ENCODE measurements around the gene TTLL9. TPM values are rescaled to one million over a fixed set of nuclear protein-coding genes. Genes with fewer than 3 reads are reported as not detected.
A peak's percentile ranks its signal among the peaks of the same experiment; 100 is the strongest.
"Not testable (repeated sequence)": the region's sequence is repeated elsewhere in the genome, so short reads cannot be mapped to it uniquely, and the experiment has no call there.

The TTLL9 gene
- polyA plus RNA-seq, 1 donor = 1.0 TPM

- H3K4me3 ChIP-seq (ENCODE audit: low read length) = no peak overlapping the region
- peaks cover 28% of the 10 kb centered on the region for H3K4me1 ChIP-seq (ENCODE audit: control insufficient read depth, insufficient read depth, low read length)
- H3K36me3 ChIP-seq (ENCODE audit: control insufficient read depth, insufficient read depth, low read length) = no peaks in the 10 kb centered on the region
- peak overlapping the region; percentile 72 for H3K27ac ChIP-seq (ENCODE audit: low read length)
- no peaks in the 10 kb centered on the region for H3K9me3 ChIP-seq (ENCODE audit: control insufficient read depth, low read depth, low read length)
- no peak for DNase-seq
- 40% methylated on average over 1 of the region's 7 CpGs for WGBS (ENCODE audit: insufficient coverage, low lambda C conversion rate)
- no peaks in the 10 kb centered on the region for H3K27me3 ChIP-seq (ENCODE audit: control insufficient read depth, insufficient read depth, low read length)
These were observed 48.2 kb downstream of the TTLL9 start for GRCh38 chr20:31918466-31919105.

DNA sequence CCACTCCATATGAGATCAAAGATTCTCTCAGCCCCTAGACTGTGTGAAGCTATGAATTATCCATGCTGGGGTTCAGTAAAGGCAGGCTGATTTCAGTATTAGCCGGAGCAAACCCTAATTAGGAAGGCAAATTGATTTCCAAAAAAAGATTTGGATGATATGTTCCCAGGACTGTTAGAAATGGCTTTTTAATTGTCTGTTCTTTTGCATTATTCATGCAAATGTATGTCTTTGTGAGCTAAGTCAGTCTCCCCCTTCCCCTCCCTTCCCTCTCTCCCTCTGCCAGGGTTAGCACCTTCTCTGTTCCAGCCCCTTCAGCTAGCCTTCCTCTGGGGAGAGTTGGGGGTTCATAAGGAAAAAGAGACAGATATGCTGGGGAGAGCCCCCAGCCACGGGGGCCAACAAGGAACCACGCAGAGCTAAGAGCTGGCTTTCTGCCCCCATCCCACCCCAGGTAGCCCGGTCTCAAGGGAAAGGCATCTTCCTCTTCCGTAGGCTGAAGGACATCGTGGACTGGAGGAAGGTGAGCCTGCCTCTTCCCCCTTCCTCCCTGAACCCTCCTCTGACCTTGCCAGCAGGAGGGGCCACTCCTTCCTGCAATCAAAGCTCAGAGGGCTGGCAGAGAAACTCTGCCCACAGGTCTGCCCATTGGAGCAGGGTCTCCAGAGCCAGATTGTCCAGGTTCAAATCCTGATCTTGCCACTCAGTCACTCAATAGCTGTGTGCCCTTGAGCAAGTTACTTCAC, 49.1 kb downstream of the TTLL9 start:
- no peak overlapping the region for H3K27ac ChIP-seq (ENCODE audit: low read length)
- no peaks in the 10 kb centered on the region for H3K9me3 ChIP-seq (ENCODE audit: control insufficient read depth, low read depth, low read length)
- WGBS (ENCODE audit: insufficient coverage, low lambda C conversion rate) = no CpG with 5 or more reads among the region's 6 CpGs
- no peaks in the 10 kb centered on the region for H3K27me3 ChIP-seq (ENCODE audit: control insufficient read depth, insufficient read depth, low read length)
- H3K4me1 ChIP-seq (ENCODE audit: control insufficient read depth, insufficient read depth, low read length) = peaks cover 28% of the 10 kb centered on the region
- no peak overlapping the region for H3K4me3 ChIP-seq (ENCODE audit: low read length)
- H3K36me3 ChIP-seq (ENCODE audit: control insufficient read depth, insufficient read depth, low read length) = no peaks in the 10 kb centered on the region
- no peak for DNase-seq

DNA sequence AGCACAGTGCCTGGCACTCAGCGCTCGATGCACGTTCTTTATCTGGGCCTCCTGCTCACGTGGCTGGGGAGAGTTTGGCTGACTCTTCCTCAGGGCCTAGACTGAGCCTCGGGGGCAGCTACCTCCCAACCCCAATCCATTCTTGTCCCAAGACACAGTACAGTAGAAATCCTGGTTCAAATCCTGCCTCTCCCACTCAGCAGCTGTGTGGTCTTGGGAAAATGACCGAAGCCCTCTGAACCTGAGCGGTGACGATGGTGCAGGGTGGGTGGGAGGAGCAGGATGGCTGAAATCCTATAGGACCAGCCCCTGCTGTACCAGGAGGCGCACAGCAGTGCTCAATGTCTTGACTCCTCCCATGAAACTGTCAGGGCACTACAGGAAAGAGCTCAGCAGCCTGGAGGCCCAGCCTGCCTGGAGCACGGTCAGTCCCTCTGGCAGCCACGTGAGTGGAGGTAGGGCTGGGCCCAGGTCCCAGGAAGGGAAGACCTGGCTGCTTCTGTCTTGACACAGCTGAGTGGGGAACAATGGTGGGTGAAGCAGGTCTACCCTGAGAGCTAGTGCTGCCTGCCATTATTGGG, 49.9 kb downstream of the TTLL9 start:
- no CpG with 5 or more reads among the region's 11 CpGs for WGBS (ENCODE audit: insufficient coverage, low lambda C conversion rate)
- H3K36me3 ChIP-seq (ENCODE audit: control insufficient read depth, insufficient read depth, low read length) = no peaks in the 10 kb centered on the region
- H3K27me3 ChIP-seq (ENCODE audit: control insufficient read depth, insufficient read depth, low read length) = no peaks in the 10 kb centered on the region
- DNase-seq = peak; percentile 15 to 49
- H3K4me1 ChIP-seq (ENCODE audit: control insufficient read depth, insufficient read depth, low read length) = peaks cover 28% of the 10 kb centered on the region
- no peak overlapping the region for H3K4me3 ChIP-seq (ENCODE audit: low read length)
- H3K27ac ChIP-seq (ENCODE audit: low read length) = no peak overlapping the region
- no peaks in the 10 kb centered on the region for H3K9me3 ChIP-seq (ENCODE audit: control insufficient read depth, low read depth, low read length)

DNA sequence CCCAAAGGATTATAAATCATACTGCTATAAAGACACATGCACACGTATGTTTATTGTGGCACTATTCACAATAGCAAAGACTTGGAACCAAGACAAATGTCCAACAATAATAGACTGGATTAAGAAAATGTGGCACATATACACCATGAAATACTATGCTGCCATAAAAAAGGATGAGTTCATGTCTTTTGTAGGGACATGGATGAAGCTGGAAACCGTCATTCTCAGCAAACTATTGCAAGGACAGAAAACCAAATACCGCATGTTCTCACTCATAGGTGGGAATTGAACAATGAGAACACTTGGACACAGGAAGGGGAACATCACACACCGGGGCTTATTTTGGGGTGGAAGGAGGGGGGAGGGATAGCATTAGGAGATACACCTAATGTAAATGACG, 51.0 kb downstream of the TTLL9 start:
- peaks cover 28% of the 10 kb centered on the region for H3K4me1 ChIP-seq (ENCODE audit: control insufficient read depth, insufficient read depth, low read length)
- H3K36me3 ChIP-seq (ENCODE audit: control insufficient read depth, insufficient read depth, low read length); H3K27ac ChIP-seq (ENCODE audit: low read length); DNase-seq; H3K27me3 ChIP-seq (ENCODE audit: control insufficient read depth, insufficient read depth, low read length); H3K9me3 ChIP-seq (ENCODE audit: control insufficient read depth, low read depth, low read length); H3K4me3 ChIP-seq (ENCODE audit: low read length): not testable (repeated sequence)
- WGBS (ENCODE audit: insufficient coverage, low lambda C conversion rate) = no CpG with 5 or more reads among the region's 5 CpGs

- Histone ChIP-seq H3K9me3 (ENCODE audit: control insufficient read depth, low read depth, low read length) (no peaks in the 10 kb centered on the region), H3K4me1 (ENCODE audit: control insufficient read depth, insufficient read depth, low read length) (peaks cover 28% of the 10 kb centered on the region), H3K4me3 (ENCODE audit: low read length) (no peak overlapping the region), H3K27me3 (ENCODE audit: control insufficient read depth, insufficient read depth, low read length) (no peaks in the 10 kb centered on the region), H3K36me3 (ENCODE audit: control insufficient read depth, insufficient read depth, low read length) (no peaks in the 10 kb centered on the region), H3K27ac (ENCODE audit: low read length) (no peak overlapping the region)
- WGBS (ENCODE audit: insufficient coverage, low lambda C conversion rate) = 60% methylated on average over 1 of the region's 4 CpGs
- no peak for DNase-seq
These were observed 51.7 kb downstream of the TTLL9 start for GRCh38 chr20:31922181-31922580.

DNA sequence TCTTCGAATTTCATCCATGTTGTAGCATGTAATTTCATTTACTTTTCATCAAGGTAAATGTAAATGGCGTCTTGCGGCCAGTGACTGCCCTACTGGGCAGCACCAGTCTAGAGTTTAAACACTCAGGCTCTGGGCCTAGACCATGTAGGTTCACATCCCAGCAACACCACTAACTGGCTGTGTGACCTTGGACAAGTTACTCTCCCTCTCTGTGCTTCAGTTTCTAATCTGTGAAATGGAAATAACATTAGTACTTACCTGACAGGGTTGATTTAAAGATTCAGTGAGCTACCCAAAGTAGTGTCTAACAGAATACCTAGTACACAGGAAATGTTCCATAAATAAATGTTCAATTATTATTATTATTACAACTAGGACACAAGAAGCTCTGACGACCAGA, 52.2 kb downstream of the TTLL9 start:
- Histone ChIP-seq H3K27ac (ENCODE audit: low read length) (no peak overlapping the region), H3K4me3 (ENCODE audit: low read length) (no peak overlapping the region), H3K9me3 (ENCODE audit: control insufficient read depth, low read depth, low read length) (no peaks in the 10 kb centered on the region), H3K36me3 (ENCODE audit: control insufficient read depth, insufficient read depth, low read length) (no peaks in the 10 kb centered on the region), H3K4me1 (ENCODE audit: control insufficient read depth, insufficient read depth, low read length) (peaks cover 25% of the 10 kb centered on the region), H3K27me3 (ENCODE audit: control insufficient read depth, insufficient read depth, low read length) (no peaks in the 10 kb centered on the region)
- WGBS (ENCODE audit: insufficient coverage, low lambda C conversion rate) = no CpG with 5 or more reads among the region's 4 CpGs
- no peak for DNase-seq

DNA sequence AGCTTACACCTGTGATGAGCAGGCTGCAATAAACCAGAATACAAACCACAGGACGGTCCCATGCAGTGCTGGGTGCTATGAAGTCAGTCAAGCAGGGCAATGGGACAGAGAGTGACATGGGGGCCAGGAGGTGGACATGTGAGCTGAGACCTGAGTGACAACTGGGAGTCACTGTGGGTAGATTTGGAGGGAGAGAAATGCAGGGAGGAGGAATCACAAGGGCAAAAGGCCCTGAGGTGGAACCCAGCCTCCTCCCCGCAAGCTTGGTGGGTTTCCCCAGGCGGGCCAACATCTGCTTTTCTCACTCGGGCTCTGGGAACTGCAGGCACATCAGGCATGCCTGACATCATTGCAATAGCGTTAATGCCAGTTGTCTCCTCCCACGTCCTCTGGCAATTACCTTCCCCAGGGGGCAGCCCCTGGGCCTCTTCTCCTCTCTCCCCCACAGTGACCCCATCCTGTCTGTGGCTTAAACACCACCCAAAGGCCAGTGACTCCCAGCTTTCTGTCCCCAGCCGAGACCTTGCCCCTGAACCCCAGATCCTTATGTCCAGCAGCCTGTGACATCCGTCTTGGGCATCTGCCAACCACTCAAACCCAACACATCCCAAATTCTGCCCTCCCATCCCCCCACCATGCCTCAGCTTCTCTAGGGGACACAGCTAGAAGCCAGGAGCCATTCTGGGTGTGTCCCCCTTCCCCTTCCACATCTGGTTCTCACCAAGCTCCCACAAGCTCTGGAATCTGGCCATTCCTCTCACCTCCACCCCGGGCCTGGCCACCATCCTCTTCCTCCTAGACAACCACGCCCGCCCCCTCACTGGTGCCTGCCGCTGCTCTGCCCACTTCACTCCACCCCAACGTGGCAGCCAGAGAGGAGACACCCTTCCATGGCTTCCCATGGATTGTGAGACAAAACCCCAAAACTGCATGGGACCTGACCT, 53.2 kb downstream of the TTLL9 start:
- no peak overlapping the region for H3K27ac ChIP-seq (ENCODE audit: low read length)
- no peak for DNase-seq
- no peaks in the 10 kb centered on the region for H3K27me3 ChIP-seq (ENCODE audit: control insufficient read depth, insufficient read depth, low read length)
- H3K9me3 ChIP-seq (ENCODE audit: control insufficient read depth, low read depth, low read length) = no peaks in the 10 kb centered on the region
- no CpG with 5 or more reads among the region's 13 CpGs for WGBS (ENCODE audit: insufficient coverage, low lambda C conversion rate)
- H3K4me3 ChIP-seq (ENCODE audit: low read length) = no peak overlapping the region
- peaks cover 19% of the 10 kb centered on the region for H3K4me1 ChIP-seq (ENCODE audit: control insufficient read depth, insufficient read depth, low read length)
- H3K36me3 ChIP-seq (ENCODE audit: control insufficient read depth, insufficient read depth, low read length) = no peaks in the 10 kb centered on the region

DNA sequence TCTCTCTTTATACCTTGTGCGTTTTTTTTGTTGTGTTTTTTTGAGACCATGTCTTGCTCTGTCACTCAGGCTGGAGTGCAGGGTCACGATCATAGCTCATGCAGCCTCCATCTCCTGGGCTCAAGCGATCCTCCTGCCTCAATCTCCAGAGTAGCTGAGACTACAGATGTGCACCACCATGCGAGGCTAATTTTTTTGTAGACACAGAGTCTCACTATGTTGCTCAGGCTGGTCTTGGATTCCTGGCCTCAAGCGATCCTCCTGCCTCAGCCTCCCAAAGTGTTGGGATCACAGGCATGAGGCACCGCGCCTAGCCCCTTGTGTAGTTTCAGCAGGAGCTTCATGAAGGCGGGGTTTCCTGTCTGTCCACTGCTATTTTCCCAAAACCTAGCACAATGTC, 54.1 kb downstream of the TTLL9 start:
- Histone ChIP-seq H3K27me3 (ENCODE audit: control insufficient read depth, insufficient read depth, low read length) (no peaks in the 10 kb centered on the region), H3K9me3 (ENCODE audit: control insufficient read depth, low read depth, low read length) (no peaks in the 10 kb centered on the region), H3K4me1 (ENCODE audit: control insufficient read depth, insufficient read depth, low read length) (peaks cover 11% of the 10 kb centered on the region), H3K4me3 (ENCODE audit: low read length) (no peak overlapping the region), H3K36me3 (ENCODE audit: control insufficient read depth, insufficient read depth, low read length) (no peaks in the 10 kb centered on the region), H3K27ac (ENCODE audit: low read length) (no peak overlapping the region)
- no peak for DNase-seq
- WGBS (ENCODE audit: insufficient coverage, low lambda C conversion rate) = no CpG with 5 or more reads among the region's 8 CpGs

GRCh38 chr20:31925631-31926030, 55.2 kb downstream of the TTLL9 start:
- no CpG with 5 or more reads among the region's 9 CpGs for WGBS (ENCODE audit: insufficient coverage, low lambda C conversion rate)
- Histone ChIP-seq H3K27ac (ENCODE audit: low read length) (no peak overlapping the region), H3K4me1 (ENCODE audit: control insufficient read depth, insufficient read depth, low read length) (peaks cover 2% of the 10 kb centered on the region), H3K9me3 (ENCODE audit: control insufficient read depth, low read depth, low read length) (no peaks in the 10 kb centered on the region), H3K4me3 (ENCODE audit: low read length) (no peak overlapping the region), H3K27me3 (ENCODE audit: control insufficient read depth, insufficient read depth, low read length) (no peaks in the 10 kb centered on the region), H3K36me3 (ENCODE audit: control insufficient read depth, insufficient read depth, low read length) (no peaks in the 10 kb centered on the region)
- DNase-seq = no peak

DNA sequence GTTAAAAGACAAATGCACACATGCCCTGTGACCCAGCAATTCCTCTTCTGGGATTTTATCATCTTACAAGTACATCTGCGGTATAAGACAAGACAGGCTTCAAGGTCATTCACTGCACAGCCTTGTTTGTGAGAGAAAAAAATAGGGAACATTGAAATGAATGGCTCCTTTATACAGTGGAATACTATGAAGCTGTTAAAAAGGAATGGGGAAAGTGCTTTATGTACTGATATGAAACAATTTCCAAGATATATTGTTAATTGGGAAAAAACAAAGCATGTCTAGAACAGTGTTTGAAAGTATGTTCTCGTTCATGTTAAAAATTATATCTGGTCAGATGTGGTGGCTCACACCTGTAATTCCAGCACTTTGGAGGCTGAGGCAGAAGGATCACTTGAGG, 56.1 kb downstream of the TTLL9 start:
- Histone ChIP-seq H3K36me3 (ENCODE audit: control insufficient read depth, insufficient read depth, low read length) (no peaks in the 10 kb centered on the region), H3K27ac (ENCODE audit: low read length) (no peak overlapping the region), H3K27me3 (ENCODE audit: control insufficient read depth, insufficient read depth, low read length) (no peaks in the 10 kb centered on the region), H3K9me3 (ENCODE audit: control insufficient read depth, low read depth, low read length) (no peaks in the 10 kb centered on the region), H3K4me1 (ENCODE audit: control insufficient read depth, insufficient read depth, low read length) (no peaks in the 10 kb centered on the region), H3K4me3 (ENCODE audit: low read length) (no peak overlapping the region)
- DNase-seq = no peak
- WGBS (ENCODE audit: insufficient coverage, low lambda C conversion rate) = 83% methylated on average over 1 of the region's 2 CpGs

Data from large intestine (tissue), 3 donors.